Eye (tissue), 1 donor: ENCODE results near the gene TNFRSF11A.

Experiments
- DNase-seq: peaks from one replicate; pipeline ENCODE4 v3.0.0-alpha.2; 2015

The TNFRSF11A gene

DNA sequence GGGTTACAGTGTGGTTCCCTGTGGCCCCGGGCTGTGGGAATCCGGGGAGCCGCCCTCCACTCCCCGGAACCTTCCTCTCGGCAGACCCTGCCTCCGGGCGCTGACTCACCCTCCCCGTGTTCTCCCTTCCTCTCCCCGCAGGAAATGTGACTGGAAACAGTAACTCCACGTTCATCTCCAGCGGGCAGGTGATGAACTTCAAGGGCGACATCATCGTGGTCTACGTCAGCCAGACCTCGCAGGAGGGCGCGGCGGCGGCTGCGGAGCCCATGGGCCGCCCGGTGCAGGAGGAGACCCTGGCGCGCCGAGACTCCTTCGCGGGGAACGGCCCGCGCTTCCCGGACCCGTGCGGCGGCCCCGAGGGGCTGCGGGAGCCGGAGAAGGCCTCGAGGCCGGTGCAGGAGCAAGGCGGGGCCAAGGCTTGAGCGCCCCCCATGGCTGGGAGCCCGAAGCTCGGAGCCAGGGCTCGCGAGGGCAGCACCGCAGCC, 59.5 kb downstream of the TNFRSF11A start:
- no peak for DNase-seq

DNA sequence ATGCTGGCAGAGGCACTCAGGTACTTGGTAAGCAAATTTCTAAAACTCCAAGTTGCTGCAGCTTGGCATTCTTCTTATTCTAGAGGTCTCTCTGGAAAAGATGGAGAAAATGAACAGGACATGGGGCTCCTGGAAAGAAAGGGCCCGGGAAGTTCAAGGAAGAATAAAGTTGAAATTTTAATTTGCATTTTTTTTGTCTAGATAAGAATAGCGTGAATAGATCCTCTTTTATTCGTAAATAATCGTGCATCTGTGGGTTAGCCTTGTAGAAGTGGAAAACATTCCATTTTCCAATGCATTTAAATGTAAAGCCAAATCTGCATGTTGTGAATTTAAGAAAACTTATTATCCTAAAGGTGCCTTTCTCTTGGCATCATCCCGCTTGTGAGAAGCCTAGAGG, 61.0 kb downstream of the TNFRSF11A start:
- DNase-seq: no peak

DNA sequence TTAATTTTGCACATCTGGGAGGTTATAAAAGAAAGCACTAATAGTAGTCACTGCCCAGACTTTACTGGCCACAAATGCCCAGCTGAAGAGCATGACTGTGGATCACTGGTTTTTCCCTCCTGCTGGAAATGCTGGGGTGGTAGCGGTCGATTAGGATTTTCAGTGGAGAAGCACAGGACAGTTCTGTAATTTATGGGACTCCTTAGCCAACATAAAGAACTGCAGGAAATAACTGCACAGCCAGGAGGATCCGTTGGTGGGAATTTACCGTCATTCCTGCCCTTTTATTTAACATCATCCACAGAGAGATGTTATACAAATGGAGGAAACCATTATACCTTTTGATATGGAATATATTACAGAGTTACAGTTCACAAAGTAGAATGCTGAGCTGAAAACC, 61.5 kb downstream of the TNFRSF11A start:
- DNase-seq: no peak

DNA sequence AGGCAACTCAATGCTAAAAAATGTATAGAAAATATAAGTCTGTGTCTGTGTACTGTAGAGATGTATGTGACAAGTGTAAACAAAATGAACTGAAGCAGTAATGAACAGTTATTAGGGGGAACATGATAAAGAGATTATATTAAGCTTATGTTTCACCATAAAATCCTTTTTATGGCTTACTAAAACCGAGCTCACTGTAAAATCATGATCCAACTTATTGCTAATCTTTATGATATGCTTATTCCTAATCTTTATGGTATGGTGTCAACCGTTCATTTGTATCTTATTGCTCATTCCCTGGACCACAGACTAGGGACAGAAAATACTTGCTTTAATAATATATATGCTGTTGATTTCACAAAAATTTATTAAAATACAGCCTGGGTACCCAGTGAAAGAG, 62.1 kb downstream of the TNFRSF11A start:
- no peak for DNase-seq

DNA sequence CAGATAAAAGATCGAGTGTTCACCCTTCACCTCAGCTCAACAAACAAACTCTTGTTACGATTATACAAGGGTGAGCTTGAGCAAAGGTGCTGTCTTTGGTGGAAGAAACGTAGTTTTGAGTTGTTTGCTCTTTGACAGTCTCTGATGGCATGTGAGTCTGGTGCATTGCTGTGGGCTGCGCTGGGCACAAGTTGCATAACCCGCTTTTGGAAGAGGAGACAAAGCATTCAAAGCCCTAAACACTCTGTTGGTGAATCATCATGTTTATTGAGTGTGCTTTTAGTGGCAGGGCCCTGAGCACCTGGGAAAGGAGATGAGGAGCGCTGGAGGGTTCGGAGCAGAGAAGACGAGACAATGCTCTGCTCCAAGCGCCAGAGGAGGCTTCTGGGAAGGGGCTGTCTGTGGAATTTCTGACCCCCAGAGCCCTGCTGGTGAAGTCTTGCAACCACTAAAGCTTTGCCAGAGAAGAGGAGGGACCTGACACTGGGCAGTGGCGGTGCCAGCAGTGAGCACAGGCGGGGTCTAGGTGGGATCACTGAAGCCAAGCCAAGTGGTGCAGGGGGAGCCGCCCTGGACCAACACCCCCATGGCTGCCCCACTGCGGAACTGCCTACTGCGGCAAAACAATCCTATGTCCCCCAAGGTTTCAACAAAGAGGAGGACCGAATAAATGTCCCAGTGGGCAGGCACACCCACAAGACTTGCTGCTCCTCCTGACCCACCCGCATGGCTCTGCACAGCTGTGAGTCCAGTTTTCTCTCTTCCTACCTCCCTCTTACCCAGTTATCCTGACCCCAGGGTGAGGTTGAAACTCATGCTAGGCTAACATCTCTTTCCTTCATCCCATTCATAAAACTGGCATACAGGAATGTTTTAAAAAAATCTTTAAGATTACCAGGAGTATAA, 64.0 kb downstream of the TNFRSF11A start:
- DNase-seq: no peak

DNA sequence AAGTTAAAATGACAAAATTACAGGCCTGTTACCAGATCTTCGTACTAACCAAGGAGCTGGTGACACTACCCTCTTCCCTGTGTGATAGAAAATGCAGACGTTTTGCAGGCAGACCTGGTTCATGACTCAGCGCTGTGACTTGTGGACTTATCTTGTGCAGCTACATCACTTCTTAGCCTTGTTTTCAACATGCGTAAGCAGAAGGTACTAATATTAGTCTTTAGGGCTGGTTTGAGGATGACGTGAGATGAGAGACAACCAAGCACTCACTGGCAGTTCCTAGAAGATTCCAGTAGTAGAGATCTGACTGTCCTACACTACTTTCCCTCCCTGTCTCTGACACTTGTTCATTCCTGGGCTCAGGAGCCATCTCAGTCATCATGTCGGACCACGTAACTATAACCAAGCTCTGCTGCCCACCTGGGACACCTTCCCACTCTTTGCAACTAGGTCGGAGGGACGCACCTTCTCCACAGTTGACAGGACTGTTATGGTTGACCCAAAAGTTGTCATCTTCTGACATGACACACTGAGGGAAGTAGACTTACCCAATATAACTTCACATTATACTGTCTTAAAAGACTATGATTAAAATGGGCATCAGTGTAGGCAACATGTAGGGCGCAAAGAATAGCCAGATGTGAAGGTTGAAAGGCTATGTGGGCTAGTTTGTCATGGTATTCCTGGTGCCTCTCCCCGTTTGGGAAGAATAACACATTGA, 64.8 kb downstream of the TNFRSF11A start:
- no peak for DNase-seq

DNA sequence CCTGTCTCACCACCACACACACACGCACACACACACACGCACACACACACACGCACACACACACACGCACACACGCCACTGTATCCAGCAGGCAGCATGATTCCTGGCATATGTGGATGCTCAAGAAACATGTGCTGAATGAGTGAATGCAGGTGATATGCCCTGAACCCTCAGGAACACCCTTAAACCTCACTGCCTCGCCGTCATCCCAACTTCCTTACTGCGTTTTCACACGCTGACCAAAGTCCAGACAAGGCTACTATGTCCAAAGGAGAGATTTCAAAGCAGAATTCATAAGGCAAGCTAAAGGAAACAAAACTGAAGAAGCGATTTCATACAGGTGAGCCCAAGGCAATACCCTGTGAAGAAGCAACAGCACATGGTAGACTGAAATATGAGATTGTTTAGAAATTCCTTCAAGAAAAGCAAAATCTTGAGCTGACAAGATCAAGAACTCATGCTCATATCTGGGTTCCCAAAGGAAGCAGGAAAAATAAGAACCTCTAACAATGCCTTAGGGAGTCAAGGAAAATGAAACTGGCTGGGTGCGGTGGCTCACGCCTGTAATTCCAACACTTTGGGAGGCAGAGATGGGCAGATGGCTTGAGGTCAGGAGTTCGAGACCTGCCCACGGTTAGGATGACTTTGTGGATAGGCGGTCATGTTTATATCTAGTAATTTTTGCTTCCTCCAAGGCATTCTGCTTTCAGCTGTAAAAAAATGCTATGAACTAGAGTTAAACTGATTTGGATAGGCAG, 69.1 kb downstream of the TNFRSF11A start:
- DNase-seq: no peak

DNA sequence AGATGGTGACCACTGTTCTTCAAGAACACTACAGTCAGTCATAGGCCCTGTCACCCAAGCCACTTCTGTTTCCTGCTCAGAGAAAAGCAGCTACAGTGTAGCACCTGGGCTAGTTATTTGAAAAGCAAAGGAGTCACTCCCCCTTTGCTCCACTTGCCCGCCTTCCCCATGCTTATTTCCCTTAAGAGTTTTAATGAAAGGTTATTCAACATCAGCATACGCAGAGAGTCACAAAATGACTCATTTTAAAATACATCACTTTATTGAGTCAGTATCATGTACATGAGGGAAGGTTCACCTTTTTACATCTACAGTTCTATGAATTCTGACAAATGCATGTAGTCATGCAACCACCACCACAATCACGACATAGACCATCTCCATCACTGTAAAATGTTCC, 71.3 kb downstream of the TNFRSF11A start:
- no peak for DNase-seq

DNA sequence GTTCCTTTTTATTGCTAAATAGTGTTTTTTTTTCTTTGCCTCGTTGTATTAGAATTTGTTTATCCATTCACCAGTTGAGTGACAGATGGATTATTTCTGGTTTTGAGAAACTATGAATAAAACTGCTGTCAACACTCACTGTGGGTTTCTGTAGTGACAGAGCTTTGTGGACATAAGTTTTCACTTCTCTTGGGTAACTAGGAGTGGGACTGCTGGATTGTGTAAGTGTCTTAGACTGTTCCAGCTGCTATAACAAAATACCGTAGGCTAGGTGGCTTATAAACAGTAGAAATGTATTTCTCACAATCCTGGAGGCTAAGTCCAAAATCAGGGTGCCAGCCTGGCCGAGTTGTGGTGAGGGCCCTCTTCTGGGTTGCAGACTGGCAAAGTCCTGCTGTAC, 71.9 kb downstream of the TNFRSF11A start:
- DNase-seq: no peak

DNA sequence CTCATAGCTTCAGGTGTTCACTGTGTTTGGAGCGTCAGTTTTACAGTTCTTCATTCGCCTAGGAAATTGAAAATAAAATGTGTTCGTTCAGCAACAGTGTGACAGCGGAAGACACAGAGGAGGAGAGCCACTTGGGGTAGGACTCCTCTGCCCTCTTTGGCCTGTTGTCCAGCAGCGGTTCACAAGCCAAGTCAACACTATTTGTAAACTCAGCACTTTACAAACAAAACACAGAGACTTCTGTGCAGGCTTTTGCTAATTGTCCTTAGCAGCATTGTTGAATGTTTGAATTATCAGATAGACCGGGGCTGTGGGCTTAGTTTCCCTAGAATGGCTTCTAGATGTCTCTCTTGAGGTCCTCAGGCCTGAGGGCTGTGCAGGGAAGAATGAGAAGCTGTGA, 73.2 kb downstream of the TNFRSF11A start:
- DNase-seq: no peak

DNA sequence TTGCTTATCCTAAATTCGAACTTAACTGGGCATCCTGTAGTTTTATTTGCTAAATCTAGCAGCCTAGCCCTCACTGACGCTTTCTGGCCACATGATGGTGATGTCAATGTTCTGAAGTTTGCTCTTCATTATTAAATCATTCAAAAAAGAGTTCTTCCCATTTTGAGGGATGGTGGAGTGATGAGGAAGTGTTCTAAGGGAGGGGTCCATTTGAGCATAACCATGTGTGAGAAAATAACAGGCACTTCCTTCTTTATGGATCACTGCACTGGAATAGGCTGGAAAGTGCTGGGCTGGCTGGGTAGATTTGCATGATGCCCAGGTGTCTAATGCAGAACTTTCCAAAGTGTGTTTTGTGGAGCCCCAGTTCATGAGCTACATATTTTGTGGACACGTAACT, 74.2 kb downstream of the TNFRSF11A start:
- DNase-seq: no peak

DNA sequence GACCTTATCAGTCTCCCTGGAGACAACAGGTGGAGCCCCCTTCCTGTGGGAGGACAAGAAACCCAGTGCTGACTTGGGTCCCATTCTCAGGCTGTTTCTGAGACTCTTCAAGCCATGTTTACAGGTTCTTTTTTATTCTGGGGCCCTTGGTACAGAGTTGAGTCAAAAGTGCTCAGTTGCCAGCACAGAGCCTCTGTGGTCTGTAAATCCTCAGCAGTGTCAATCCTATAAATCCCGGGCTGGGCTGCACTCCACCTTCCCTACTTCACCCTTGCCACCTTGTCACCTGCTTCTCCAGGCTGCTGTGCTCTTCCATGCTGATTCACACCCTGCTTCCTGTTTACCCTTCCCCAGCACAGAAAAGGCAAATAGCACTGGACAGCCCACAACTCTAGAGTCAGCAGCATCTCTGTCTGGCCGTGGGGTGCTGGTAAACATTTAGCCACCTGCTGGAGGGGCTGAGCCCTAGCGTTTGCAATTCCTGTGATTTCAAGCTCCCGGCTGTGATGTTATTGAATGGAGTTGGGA, 74.7 kb downstream of the TNFRSF11A start:
- DNase-seq: no peak

DNA sequence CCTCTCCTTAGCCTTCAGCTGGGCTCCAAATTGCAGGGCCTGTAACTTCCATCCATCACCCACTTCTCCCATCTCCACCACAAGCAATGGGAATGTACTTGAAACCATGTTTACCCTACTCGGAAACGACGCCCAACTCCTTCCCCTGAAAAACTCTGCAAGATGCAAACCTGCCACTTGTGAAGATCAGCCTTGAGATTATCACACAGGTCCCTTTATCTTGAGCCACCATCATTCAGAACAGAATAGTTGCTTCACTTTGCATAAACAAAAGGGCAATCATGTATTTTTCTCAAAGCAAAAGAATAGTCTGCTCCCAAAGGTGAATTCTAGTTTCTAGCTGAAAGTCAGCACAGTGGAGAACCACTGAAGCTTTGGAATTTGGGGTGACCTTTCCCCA, 75.8 kb downstream of the TNFRSF11A start:
- DNase-seq: no peak

DNA sequence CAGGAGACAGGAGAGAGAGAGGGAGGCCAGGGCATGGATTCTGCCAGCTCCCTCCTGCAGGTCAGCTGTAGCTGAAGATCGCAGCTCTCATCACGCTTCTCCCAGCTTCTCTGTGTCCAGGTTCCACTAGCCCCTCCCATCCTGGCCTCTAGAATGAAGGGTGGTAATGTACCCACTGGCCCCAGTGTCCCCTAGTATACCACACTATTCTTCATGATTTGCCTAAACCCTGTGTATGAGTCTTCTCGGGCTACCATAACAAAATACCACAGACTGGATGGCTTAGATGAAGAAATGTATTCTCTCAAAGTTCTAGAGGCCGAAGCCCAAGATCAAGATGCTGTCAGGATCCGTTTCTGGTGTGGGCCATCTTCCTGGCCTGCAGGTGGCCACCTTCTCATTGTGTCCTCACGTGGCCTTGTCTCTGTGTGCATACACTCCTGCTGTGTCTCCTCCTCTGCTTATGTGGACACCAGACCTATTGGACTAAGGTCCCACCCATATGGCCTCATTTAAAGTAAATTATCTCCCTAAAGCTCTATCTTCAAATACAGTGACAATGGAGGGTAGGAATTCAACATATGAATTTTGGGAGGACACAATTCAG, 77.3 kb downstream of the TNFRSF11A start:
- DNase-seq: no peak

DNA sequence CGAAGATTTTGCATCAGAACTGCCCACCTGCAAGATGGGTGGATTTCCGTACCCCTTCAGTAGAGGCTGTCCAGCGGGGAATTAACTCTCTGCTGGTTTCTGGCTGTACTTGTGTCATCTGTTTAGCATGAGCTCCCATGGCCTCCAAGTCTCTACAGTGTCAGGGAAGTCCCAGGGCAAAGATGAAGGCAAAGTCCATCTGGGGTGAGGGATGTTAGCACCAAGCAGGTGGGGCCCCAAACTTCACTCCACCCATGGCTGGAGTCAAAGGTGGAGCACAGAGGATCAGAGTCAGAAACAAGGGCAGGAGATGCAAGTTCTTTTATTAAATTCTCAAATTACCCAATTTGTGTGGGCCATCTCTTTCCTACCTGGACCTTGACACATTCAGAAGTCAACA, 78.0 kb downstream of the TNFRSF11A start:
- DNase-seq: no peak

DNA sequence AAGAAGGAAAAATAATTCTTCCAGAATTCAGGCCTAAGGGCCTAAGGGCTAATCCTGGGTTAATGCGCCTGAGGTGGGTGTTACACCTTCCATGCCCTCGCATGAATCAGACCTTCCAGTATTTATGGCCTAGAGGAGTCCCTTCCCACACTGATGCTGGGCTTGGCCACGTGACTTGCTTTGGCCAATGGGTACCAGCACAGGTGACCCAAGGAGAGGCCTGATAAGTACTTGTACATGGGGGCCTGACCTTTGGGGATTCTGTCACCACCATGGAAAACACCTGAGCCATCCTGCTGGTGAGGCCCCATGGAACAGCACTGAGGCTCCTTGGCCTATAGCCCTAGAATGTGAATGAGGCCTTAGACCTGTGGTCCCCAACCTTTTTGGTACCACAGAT, 79.8 kb downstream of the TNFRSF11A start:
- no peak for DNase-seq

DNA sequence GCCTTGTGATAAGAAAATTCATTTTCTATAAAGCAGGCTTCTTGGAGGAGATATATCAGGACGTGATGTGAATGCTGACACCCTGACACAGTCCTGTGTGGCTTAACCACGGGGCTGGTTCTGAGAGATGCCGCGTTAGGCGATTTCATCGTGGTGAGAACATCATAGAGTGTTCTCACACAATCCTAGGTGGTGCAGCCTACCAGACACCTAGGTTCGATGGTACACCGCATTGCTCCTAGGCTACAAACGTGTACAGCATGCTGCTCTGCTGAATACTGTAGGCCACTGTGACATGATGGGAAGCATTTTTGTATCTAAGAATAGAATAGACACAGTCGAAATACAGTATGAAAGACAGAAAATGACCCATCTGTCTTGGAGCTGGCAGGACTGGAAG, 82.5 kb downstream of the TNFRSF11A start:
- DNase-seq: no peak

DNA sequence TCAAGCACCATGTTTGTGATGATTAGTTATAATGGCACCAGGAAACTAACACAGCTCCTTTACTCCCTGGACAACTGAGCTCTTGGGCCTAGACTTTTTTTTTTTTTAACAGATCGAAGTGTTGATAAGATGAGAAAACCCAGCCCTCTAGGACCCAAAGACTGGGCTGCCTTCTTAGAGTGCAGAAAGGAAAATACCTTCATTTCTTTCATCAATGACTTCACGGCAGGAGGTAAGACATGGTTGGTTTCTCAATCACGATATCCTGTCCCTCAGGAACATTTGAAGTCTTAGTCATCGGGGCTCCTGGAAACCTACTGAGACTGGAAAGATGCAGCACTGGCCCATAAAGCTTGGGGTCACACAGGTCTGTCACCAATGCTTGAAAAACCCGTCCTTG, 84.7 kb downstream of the TNFRSF11A start:
- no peak for DNase-seq

DNA sequence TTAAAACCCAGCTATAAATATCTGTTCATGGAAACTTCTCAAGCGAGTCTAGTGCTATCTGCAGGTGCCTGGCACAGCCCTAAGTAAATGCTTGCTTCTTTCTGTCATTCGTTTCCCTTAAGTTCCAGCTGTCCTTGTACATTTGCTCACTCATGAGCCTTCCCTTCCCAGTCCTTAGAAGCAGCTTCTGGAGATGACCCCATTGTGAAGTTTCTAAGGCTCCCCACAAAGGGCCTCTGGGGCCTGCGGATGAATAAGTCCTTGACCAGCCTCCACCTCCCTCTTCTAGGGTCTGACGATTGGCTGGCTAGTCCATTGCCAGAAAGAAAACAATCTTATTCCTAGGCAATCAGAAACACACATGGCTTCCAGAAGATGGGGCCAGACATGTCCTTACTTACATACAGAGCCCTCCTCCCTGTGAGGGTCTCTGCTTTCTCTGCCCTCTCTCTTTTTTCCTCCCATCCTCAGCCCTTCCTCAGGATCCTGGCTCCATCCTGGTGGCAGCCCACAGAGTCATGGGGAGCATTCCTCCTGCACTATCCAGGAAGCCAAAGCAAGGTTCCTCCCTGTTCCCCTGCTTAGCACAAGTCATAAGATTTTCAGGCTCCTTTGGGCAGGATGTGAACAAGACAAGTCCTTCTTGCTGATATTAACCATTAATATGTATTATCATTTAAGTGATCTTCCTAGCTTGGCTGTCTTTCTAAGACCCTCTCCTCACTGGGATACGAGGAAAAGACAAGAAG, 87.3 kb downstream of the TNFRSF11A start:
- DNase-seq: no peak

DNA sequence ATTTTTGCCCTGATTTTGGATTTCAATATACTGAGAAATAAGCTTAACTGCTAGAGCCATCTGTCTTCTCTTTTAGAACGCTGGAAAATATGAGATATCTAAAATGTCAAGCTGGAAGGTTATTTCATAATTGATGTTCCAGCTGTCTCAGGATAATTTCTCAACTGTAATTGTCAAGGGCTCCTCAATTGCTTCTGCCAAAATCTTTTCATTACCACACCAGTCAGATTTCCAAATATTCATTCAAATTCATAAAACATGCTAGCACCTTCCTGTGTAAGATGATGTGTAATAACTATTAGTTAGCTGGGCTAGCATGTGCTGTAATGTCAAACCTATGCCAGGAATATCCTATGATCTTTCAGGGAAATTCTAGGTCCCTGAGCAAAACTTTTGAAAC, 88.1 kb downstream of the TNFRSF11A start:
- DNase-seq: no peak

DNA sequence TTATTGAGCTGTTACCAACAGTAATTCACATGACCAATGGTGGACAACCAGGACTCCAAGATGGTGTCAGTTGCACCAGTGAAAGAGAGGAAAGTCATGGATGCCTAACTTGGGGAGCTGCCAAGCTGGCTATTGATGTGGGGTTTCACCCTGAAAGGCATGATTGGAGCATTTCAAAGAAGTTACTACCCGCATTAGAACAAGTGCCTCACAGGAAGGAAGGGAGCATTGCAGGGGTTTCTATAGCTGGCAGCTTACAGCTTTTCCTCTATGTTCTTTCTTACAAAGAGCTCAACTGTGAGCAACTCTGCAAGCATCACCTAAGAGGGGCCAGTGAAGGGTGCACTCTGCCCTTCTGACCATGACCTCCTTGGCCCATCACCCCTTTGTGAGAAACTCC, 93.1 kb downstream of the TNFRSF11A start:
- no peak for DNase-seq

DNA sequence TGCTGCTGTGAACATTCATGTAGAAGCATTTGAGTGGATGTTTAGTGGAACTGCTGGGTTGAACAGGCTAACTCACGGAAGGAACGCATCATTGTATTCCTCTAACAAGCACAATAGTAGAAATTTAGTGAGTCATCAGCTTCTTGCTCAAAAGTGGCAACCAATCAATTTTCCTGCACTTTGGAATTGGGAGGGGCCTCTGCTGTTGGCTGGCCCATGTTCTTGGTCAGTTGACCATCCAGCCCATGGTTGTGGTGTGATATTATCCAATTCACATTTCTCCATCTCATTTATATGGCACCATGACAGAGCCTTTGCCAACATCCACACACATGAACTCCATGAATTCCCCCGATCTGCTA, 95.0 kb downstream of the TNFRSF11A start:
- no peak for DNase-seq
